RPMI7951 (cell line): ENCODE measurements around the gene ARSH. TPM values are rescaled to one million over a fixed set of nuclear protein-coding genes. Genes with fewer than 3 reads are reported as not detected.
"Not testable (repeated sequence)": the region's sequence is repeated elsewhere in the genome, so short reads cannot be mapped to it uniquely, and the experiment has no call there.

Experiments
- DNase-seq: peaks from one replicate; pipeline ENCODE4 v3.0.0-alpha.2; 2012; ENCODE audit warnings: low read depth
- total RNA-seq: library from RNA; depleted of rRNA; stranded (reverse); fragments of >200 nt; shearing (Covaris generic); gene quantifications from 2 replicates; pipeline ENCODE4 v1.2.3, GENCODE V29; 2014; rRNA removed

ARSH gene
- total RNA-seq, 1 experiment from 2014 or later: not detected

DNA sequence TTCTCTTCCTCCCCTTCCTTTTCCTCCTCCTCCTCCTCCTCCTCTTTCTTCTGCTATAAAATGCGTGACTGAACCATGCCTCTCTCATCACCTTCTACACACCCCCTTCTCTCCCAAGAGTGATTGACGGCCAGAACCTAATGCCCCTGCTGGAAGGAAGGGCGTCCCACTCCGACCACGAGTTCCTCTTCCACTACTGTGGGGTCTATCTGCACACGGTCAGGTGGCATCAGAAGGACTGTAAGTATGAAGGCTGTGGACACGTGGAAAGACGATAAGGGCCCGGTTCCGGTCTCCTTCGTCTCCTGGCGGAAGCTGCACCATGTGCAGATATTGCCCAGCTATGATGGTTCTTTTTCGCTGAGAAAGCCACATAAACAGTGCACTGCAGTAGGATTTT lies 22.8 kb downstream of the ARSH start:
- DNase-seq: no peak

DNA sequence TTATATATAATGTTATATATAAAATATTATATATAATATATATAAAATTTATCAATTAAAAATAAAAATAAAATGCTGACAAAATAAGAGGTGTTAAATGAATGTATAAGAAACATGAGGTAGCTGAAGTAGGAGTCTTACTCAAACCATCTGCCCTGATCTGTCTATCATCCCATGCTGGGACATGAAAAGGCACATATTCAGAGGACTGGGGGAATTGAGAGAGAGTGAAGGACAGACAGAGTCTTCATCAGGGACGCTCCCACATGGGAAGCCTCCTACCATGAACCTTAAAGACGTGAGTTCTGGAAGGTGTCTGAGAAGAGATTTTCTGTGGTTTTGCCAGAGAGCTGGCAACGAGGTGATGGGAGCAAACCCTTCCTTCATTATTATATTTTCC lies 30.9 kb downstream of the ARSH start:
- DNase-seq: no peak

DNA sequence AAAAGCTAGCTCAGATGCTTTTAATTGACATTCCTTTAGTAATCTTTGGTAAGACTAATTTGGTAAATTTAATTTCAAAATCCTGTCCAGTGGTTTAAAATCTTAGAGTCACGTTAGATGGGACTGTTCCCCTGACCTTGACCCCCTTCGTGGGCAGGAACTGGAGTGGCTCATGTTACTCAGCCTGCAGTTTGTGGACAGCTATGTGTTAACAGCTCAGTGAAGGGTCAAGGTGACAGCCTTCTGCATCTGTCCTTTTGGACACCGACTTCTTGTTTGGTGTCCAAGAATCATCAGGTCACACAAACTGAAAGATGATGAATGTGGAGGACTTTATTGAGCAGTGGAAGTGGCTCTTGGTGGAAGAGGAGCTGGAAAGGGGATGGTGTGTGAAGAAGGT lies 37.9 kb downstream of the ARSH start:
- no peak for DNase-seq

DNA sequence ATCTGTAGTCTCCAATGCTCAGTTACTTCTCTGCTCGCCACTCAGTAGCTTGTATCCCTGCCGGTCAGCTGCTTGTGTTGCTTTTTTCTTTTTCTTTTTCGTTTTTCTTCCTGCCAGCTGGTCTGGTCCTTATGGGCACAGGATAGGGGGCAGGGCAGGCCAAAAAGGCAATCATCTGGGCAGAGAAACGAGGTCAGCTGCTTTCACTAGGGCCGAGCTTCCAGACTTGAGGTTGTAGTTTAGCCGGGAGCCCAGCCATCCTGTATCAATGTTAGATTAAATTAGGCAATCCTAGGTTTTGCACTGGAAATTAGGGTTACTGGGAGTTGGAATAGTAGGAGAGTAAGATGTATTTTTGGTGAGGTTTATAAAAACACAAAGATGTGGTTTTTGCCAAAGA lies 38.3 kb downstream of the ARSH start:
- peak; percentile 25 for DNase-seq

GRCh38 chrX:3046253-3047240 lies 40.2 kb downstream of the ARSH start:
- peak; percentile 34 for DNase-seq

DNA sequence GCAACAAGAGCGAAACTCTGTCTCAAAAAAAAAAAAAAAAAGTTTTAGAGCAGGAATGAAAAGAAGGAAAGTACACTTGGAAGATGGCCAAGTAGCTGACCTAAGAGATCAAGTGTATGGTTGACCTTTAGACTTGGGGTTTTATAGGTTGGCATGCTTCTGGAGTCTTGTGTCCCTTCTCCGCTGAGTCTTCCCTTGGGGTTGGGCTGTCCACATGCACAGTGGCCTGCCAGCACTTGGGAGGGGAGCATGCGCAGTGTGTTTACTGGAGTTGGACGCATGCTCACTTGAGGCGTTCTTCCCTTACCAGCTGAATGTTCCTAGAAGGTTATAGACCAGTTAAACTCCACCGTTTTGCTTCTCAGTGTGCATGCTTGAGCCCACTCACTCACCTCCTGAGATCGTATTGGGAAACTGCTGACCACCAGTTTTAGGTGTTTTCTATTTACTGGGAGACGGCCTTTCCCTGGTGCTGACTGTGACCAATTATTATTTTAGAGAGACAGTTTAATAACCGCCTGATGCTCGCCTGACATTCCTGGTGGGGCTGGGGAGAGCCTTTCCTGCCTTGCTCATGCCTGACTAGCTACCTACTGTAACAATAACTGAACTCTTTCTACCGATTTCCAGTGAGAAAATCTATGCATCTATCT lies 44.3 kb downstream of the ARSH start:
- not testable (repeated sequence) for DNase-seq

DNA sequence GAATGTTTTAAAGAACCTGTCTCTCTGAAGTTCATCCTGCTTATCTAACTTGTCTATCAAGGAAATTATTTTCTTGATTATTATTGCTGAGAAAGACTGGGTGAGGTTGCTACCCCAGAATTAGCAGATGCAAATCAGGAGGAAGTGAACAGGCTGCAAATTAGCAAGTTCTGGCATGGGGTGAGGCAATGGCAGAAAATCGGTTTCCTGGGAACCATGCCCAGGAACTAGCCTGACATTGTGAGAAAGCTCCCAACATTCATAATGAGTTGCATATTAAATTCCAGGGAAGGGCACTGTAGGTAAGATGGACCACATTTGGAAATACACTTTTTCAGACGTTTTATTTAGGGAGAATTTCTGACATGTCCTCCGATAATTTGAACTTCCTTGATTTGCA lies 46.5 kb downstream of the ARSH start:
- DNase-seq: no peak

- peak; percentile 20 for DNase-seq
These were observed 60.2 kb downstream of the ARSH start for GRCh38 chrX:3066555-3066954.

DNA sequence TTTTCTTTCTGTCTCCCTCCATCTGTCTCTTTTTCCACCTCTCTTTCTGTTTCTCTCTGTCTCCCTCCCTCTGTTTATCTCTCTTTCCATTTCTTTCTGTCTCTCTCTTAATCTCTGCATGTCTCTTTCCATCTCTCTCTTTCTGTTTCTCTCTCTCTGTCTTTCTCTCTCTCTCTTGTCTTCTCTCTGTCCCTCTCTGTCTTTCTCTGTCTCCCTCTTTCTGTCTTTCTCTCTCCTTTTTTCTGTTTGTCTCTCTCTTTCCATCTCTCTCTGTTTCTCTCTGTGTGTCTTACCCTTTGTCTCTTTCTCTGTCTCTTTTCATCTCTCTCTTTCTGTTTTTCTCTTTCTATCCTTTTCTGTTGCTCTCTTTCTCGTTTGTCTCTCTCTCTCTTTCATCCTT lies 69.6 kb downstream of the ARSH start:
- DNase-seq: no peak

DNA sequence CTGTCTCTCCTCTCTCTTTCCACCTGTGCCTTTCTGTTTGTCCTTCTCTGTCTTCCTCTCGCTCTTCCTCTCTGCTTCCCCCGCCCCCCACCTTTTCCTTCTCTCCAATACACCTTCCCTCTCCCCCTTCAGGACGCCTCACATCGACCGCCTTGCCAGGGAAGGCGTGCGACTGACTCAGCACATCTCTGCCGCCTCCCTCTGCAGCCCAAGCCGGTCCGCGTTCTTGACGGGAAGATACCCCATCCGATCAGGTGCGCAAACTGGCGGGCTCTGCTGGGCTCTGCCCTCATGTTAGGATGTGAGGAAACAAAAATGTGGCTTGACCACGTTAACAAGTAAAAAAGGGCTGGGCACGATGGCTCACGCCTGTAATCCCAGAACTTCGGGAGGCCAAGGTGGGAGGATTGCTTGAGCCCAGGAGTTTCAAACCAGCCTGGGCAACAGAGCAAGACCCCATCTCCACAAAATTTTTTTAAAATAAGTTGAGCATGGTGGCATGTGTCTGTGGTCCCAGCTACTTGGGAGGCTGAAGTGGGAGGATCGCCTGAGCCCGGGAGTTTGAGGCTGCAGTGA lies 70.2 kb downstream of the ARSH start:
- DNase-seq: no peak

Other genes with a start within 250 kb of the ARSH start
- 0.20 and 1.2 TPM in 2 replicates for gene GYG2, start 177.6 kb upstream of the ARSH start, total RNA-seq
- gene ARSD, start 77.2 kb upstream of the ARSH start, total RNA-seq: 11.2 and 13.5 TPM in 2 replicates
- gene ARSF, start 34.9 kb downstream of the ARSH start, total RNA-seq: not detected in 2 replicates